H1 (cell line): ENCODE data around the gene NOL3. TPM values are rescaled to one million over a fixed set of nuclear protein-coding genes. Genes with fewer than 3 reads are reported as not detected.
A peak's percentile ranks its signal among the peaks of the same experiment; 100 is the strongest.

Experiments used
- CTCF ChIA-PET: fragments of 300-600 bp; sonication (Branson Sonifier 250); formaldehyde crosslinking; loops from one replicate; lab custom pipeline; 2021; ENCODE audit not compliant: partially characterized antibody; lab: Charles Lee
- POLR2A ChIA-PET: fragments of 300-600 bp; sonication (Branson Sonifier 250); formaldehyde crosslinking; loops from one replicate; lab custom pipeline; 2021; ENCODE audit warnings: inconsistent platforms; ENCODE audit not compliant: partially characterized antibody; lab: Charles Lee
- DNase-seq, 2 experiments: peaks; one replicate each; pipeline versions ENCODE4 v3.0.0 to v3.0.0-alpha.2; 2010 to 2022; ENCODE audit warnings: low spot score in 2 of 2, low read depth in 1 of 2, mixed read lengths in 1 of 2
- FAIRE-seq: peaks from 2 replicates; lab custom pipeline; 2011; peaks lifted over from hg19 to GRCh38; lab: Jason Lieb, UNC
- H2AFZ ChIP-seq: 2 replicates; pipeline ENCODE4 v1.8.1; 2012; ENCODE audit warnings: low read length, inconsistent platforms
- H2AK5ac ChIP-seq: 2 replicates; pipeline ENCODE4 v1.6.1; 2013; ENCODE audit warnings: low read depth, low read length
- H2BK120ac ChIP-seq: replicated peaks from 2 replicates; pipeline ENCODE3; 2013; ENCODE audit warnings: low read depth, low read length, inconsistent platforms
- H2BK12ac ChIP-seq: 2 replicates; pipeline ENCODE4 v1.6.1; 2013; ENCODE audit warnings: low read depth, low read length
- H2BK15ac ChIP-seq: 2 replicates; pipeline ENCODE4 v1.6.1; 2013; ENCODE audit warnings: low read length
- H2BK20ac ChIP-seq: 2 replicates; pipeline ENCODE4 v1.6.1; 2013; ENCODE audit warnings: low read length
- H2BK5ac ChIP-seq: 2 replicates; pipeline ENCODE4 v1.6.1; 2013; ENCODE audit warnings: low read depth, low read length
- H3K14ac ChIP-seq: 2 replicates; pipeline ENCODE4 v1.6.1; 2013; ENCODE audit warnings: inconsistent platforms; ENCODE audit not compliant: insufficient read length
- H3K18ac ChIP-seq: 2 replicates; pipeline ENCODE4 v1.6.1; 2013; ENCODE audit warnings: low read length; ENCODE audit errors: extremely low read depth
- H3K23ac ChIP-seq: 2 replicates; pipeline ENCODE4 v1.6.1; 2013; ENCODE audit warnings: inconsistent platforms; ENCODE audit not compliant: insufficient read length
- H3K23me2 ChIP-seq: 2 replicates; pipeline ENCODE4 v1.6.1; 2013; ENCODE audit warnings: low read depth, low read length
- H3K27ac ChIP-seq: 2 replicates; pipeline ENCODE4 v1.6.1; 2011; ENCODE audit warnings: low read depth, low read length, inconsistent platforms
- H3K27me3 ChIP-seq, 4 experiments: replicated peaks in 1 of 4; 1 replicate in 1 of 4; 2 replicates in 3 of 4; pipeline versions ENCODE4 v1.6.1 to v1.8.1; 2011 to 2013; ENCODE audit warnings: low read length in 3 of 4, mild to moderate bottlenecking in 3 of 4, inconsistent platforms in 2 of 4, mixed read lengths in 2 of 4, moderate library complexity in 1 of 4; ENCODE audit not compliant: control insufficient read depth in 3 of 4, insufficient read depth in 3 of 4; ENCODE audit errors: extremely low read depth in 1 of 4
- H3K36me3 ChIP-seq, 4 experiments: 2 replicates each; pipeline versions ENCODE4 v1.6.1 to v1.8.1; 2011 to 2013; ENCODE audit warnings: mild to moderate bottlenecking in 4 of 4, low read length in 3 of 4, moderate library complexity in 2 of 4, control low read depth in 1 of 4, inconsistent platforms in 1 of 4; ENCODE audit not compliant: insufficient read depth in 4 of 4, control insufficient read depth in 2 of 4
- H3K4ac ChIP-seq: replicated peaks from 2 replicates; pipeline ENCODE3; 2013; ENCODE audit warnings: low read length, low read depth, mixed read lengths, inconsistent platforms; ENCODE audit not compliant: insufficient read length
- H3K4me1 ChIP-seq, 4 experiments: replicated peaks in 1 of 4; 1 replicate in 1 of 4; 2 replicates in 3 of 4; pipeline versions ENCODE4 v1.6.1 to v1.8.1; 2011 to 2013; ENCODE audit warnings: low read length in 3 of 4, inconsistent platforms in 2 of 4, mixed read lengths in 1 of 4; ENCODE audit not compliant: insufficient read depth in 4 of 4, control insufficient read depth in 3 of 4
- H3K4me2 ChIP-seq, 2 experiments: 2 replicates each; pipeline versions ENCODE4 v1.6.1 to v1.8.1; 2011 to 2013; ENCODE audit warnings: low read depth in 2 of 2, low read length in 2 of 2, control low read depth in 1 of 2, inconsistent platforms in 1 of 2, mild to moderate bottlenecking in 1 of 2; ENCODE audit not compliant: insufficient read depth in 1 of 2
- H3K4me3 ChIP-seq, 4 experiments: fragments of 200-600, 300-600 bp in 1 of 4; sonication (generic), shearing (Covaris generic), sonication (Bioruptor Twin) in 1 of 4; 2 replicates each; pipeline versions ENCODE4 v1.5.1 to v1.8.1; 2011 to 2016; ENCODE audit warnings: low read length in 4 of 4, low read depth in 3 of 4, control low read depth in 2 of 4, inconsistent platforms in 2 of 4, mild to moderate bottlenecking in 2 of 4, mixed read lengths in 1 of 4, moderate library complexity in 1 of 4; ENCODE audit not compliant: insufficient read depth in 2 of 4; ENCODE audit errors: extremely low read depth in 1 of 4
- H3K56ac ChIP-seq: replicated peaks from 2 replicates; pipeline ENCODE3; 2013; ENCODE audit warnings: low read depth, mild to moderate bottlenecking, mixed read lengths, low read length, inconsistent platforms; ENCODE audit not compliant: insufficient read length
- H3K79me1 ChIP-seq: 2 replicates; pipeline ENCODE4 v1.6.1; 2013; ENCODE audit warnings: low read depth, low read length, control low read depth
- H3K79me2 ChIP-seq, 2 experiments: 2 replicates each; pipeline versions ENCODE4 v1.6.1 to v1.8.1; 2012 to 2013; ENCODE audit warnings: low read length in 2 of 2, mild to moderate bottlenecking in 2 of 2, inconsistent platforms in 1 of 2; ENCODE audit not compliant: insufficient read depth in 2 of 2, control insufficient read depth in 1 of 2
- H3K9ac ChIP-seq, 4 experiments: replicated peaks in 1 of 4; 1 replicate in 1 of 4; 2 replicates in 3 of 4; pipeline versions ENCODE4 v1.6.1 to v1.8.1; 2011 to 2013; ENCODE audit warnings: low read depth in 3 of 4, low read length in 3 of 4, control low read depth in 2 of 4, mild to moderate bottlenecking in 2 of 4, moderate library complexity in 2 of 4, inconsistent platforms in 1 of 4; ENCODE audit errors: extremely low read depth in 1 of 4
- H3K9me3 ChIP-seq, 2 experiments: 2 replicates each; pipeline versions ENCODE4 v1.6.1 to v1.8.1; 2012 to 2013; ENCODE audit warnings: mild to moderate bottlenecking in 2 of 2, moderate library complexity in 2 of 2, control low read depth in 1 of 2, inconsistent platforms in 1 of 2, low read depth in 1 of 2, low read length in 1 of 2, mixed read lengths in 1 of 2; ENCODE audit not compliant: insufficient read depth in 2 of 2
- H4K20me1 ChIP-seq, 2 experiments: replicated peaks in 1 of 2; 2 replicates each; pipeline versions ENCODE3 to v1.8.1; 2011 to 2013; ENCODE audit warnings: inconsistent platforms in 2 of 2, low read length in 2 of 2, mild to moderate bottlenecking in 1 of 2; ENCODE audit not compliant: insufficient read depth in 2 of 2, control insufficient read depth in 1 of 2
- H4K5ac ChIP-seq: 2 replicates; pipeline ENCODE4 v1.6.1; 2013; ENCODE audit warnings: low read length, low read depth, mixed read lengths, inconsistent platforms; ENCODE audit not compliant: insufficient read length
- H4K8ac ChIP-seq: 2 replicates; pipeline ENCODE4 v1.8.0; 2013; ENCODE audit warnings: mild to moderate bottlenecking, moderate library complexity, low read length, inconsistent platforms; ENCODE audit not compliant: insufficient read depth; ENCODE audit errors: extremely low read depth
- H4K91ac ChIP-seq: replicated peaks from 2 replicates; pipeline ENCODE3; 2013; ENCODE audit warnings: low read length, mixed read lengths, inconsistent platforms; ENCODE audit not compliant: insufficient read length
- CHD1 ChIP-seq: IDR thresholded peaks from 2 replicates; pipeline ENCODE4 v1.6.1; 2012; ENCODE audit warnings: low read depth, low read length, improper control_type of control experiment
- CREB1 ChIP-seq: IDR thresholded peaks from 2 replicates; pipeline ENCODE4 v1.6.1; 2012; ENCODE audit warnings: inconsistent platforms
- EGR1 ChIP-seq: IDR thresholded peaks from 2 replicates; pipeline ENCODE4 v1.6.1; 2011; ENCODE audit warnings: low read depth, low read length, borderline replicate concordance
- EP300 ChIP-seq, 2 experiments: IDR thresholded peaks; 1 replicate in 1 of 2; 2 replicates in 1 of 2; pipeline ENCODE4 v1.6.1; 2011 to 2012; ENCODE audit warnings: low read depth in 2 of 2, low read length in 2 of 2, mild to moderate bottlenecking in 2 of 2, borderline replicate concordance in 1 of 2, inconsistent platforms in 1 of 2, moderate library complexity in 1 of 2
- FOSL1 ChIP-seq: IDR thresholded peaks from 2 replicates; pipeline ENCODE4 v1.6.1; 2011; ENCODE audit warnings: mild to moderate bottlenecking, low read depth, low read length, moderate library complexity; ENCODE audit not compliant: insufficient read depth
- GTF2F1 ChIP-seq: IDR thresholded peaks from 2 replicates; pipeline ENCODE4 v1.6.1; 2012; ENCODE audit warnings: low read depth, low read length, improper control_type of control experiment, borderline replicate concordance
- JUND ChIP-seq: IDR thresholded peaks from 2 replicates; pipeline ENCODE4 v1.6.1; 2011; ENCODE audit warnings: mild to moderate bottlenecking, improper control_type of control experiment, low read length
- KDM1A ChIP-seq: fragments of 200-600, 300-600 bp; sonication (generic); IDR thresholded peaks from 2 replicates; pipeline ENCODE4 v1.7.1; 2016; ENCODE audit warnings: mild to moderate bottlenecking, low read length, borderline replicate concordance
- NRF1 ChIP-seq: IDR thresholded peaks from 2 replicates; pipeline ENCODE4 v1.6.1; 2011; ENCODE audit warnings: mild to moderate bottlenecking, low read depth, low read length, improper control_type of control experiment
- POLR2A ChIP-seq, 2 experiments: IDR thresholded peaks; 1 replicate in 1 of 2; 2 replicates in 1 of 2; pipeline ENCODE4 v1.6.1; 2011; ENCODE audit warnings: low read depth in 2 of 2, low read length in 2 of 2, mild to moderate bottlenecking in 2 of 2; ENCODE audit errors: control extremely low read depth in 1 of 2
- SP2 ChIP-seq: IDR thresholded peaks from 2 replicates; pipeline ENCODE4 v1.6.1; 2012; ENCODE audit warnings: mild to moderate bottlenecking, low read length, inconsistent platforms
- SUZ12 ChIP-seq: fragments of 200-600 bp; sonication (generic); IDR thresholded peaks from 2 replicates; pipeline ENCODE4 v1.6.1; 2012; ENCODE audit warnings: mild to moderate bottlenecking, inconsistent platforms, low read length, moderate library complexity, mixed read lengths
- WGBS, 2 experiments: shearing (Covaris generic) in 1 of 2; methylation state at CpG; one replicate each; pipeline versions ENCODE4 v1.1.6 to v1.1.7; 2013 to 2015; ENCODE audit warnings: low lambda C conversion rate in 2 of 2, mixed read lengths in 2 of 2, inconsistent platforms in 1 of 2, low coverage in 1 of 2, missing lambda C conversion rate in 1 of 2; ENCODE audit not compliant: insufficient replicate concordance in 2 of 2, insufficient coverage in 1 of 2, insufficient read length in 1 of 2; ENCODE audit errors: extremely low coverage in 1 of 2, missing lambda C conversion rate in 1 of 2; 5-methylcytosine and 5-hydroxymethylcytosine counted together
- polyA plus RNA-seq, 7 experiments: library from polyadenylated mRNA; depleted of rRNA in 3 of 7; stranded (reverse) in 5 of 7; unstranded in 2 of 7; fragments of >200 nt in 5 of 7; fragments of 200-250 nt in 2 of 7; gene quantifications; 1 replicate in 5 of 7; 2 replicates in 1 of 7; 4 replicates in 1 of 7; pipeline versions ENCODE4 v1.2.1 to v1.2.3, GENCODE V29; 2011 to 2013; ENCODE audit warnings: missing spikeins in 2 of 7, mixed read lengths in 2 of 7
- total RNA-seq: library from RNA; stranded (reverse); fragmentation: NEBNext Ultra II Directional; extraction: Animal tissue kit (Norgen Biotek cat#: 25700); gene quantifications from 2 replicates; pipeline ENCODE4 v1.2.1, GENCODE V29; 2021
- TF ChIP-seq, protein P1 (sequence below): IDR thresholded peaks from 2 replicates; pipeline ENCODE4 v1.6.1; 2011; ENCODE audit warnings: low read length, improper control_type of control experiment

Gene NOL3
- total and polyA plus RNA-seq, 2 of the 8 experiments (the other 6 are each of a cell fraction or from before 2014, with no cell fraction given), result 2.2 to 4.6 TPM

DNA sequence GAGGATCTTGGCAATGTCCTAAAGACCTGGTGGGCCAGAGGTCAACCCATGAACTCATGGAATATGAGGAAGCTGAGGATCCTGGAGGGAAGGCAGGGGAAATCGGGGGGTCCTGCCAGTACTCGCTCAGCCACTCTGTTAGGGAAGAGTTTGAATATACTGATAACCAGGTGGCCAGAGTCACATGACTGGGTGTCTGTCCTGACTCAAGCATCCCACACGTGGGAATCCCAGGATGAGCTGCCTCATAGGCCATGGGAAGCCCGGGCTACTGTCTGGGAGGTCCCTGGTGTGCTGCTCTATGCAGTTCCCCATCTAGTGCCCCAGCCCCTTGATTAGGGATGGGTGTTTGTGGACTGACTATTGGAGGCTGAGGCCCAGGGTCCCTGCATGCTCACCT, 18.0 kb downstream of the NOL3 start:
- FAIRE-seq (no peak), DNase-seq (no peak)
- Histone ChIP-seq H3K18ac (no peak overlapping the region), H3K4ac (no peak overlapping the region), H3K14ac (no peak overlapping the region), H3K79me1 (peaks cover 8% of the 10 kb centered on the region), H3K36me3 (no peaks in the 10 kb centered on the region; a peak in 1 of 8 replicates), H3K79me2 (peaks cover 8 to 13% of the 10 kb centered on the region in 2 experiments), H2BK12ac (no peak overlapping the region), H2BK5ac (no peak overlapping the region), H2BK15ac (no peak overlapping the region), H3K23ac (no peak overlapping the region), H3K9me3 (no peaks in the 10 kb centered on the region), H2AK5ac (no peak overlapping the region), H4K5ac (no peak overlapping the region), H3K27me3 (peaks cover 8 to 32% (median 19%) of the 10 kb centered on the region in 4 experiments), H2AFZ (no peak overlapping the region), H3K27ac (no peak overlapping the region), H2BK20ac (0 out of 2 replicates have a peak overlapping the region, but pooled peaks have one; percentile 34), H4K8ac (no peak overlapping the region), H3K9ac (no peak overlapping the region), H3K4me1 (peaks cover 0 to 16% (median 12%) of the 10 kb centered on the region in 4 experiments; a peak in 6 of 7 replicates), H4K20me1 (peaks cover 5 to 22% of the 10 kb centered on the region in 2 experiments), H3K4me3 (no peak overlapping the region), H3K23me2 (peaks cover 19% of the 10 kb centered on the region), H3K56ac (no peak overlapping the region), H3K4me2 (no peak overlapping the region), H2BK120ac (no peak overlapping the region), H4K91ac (no peak overlapping the region)
- POLR2A ChIA-PET, result interaction anchor here (0.9 kb wide), 2 partner anchors 37 to 58 kb away, joined by 3 read pairs; partner anchors contain the start of gene B3GNT9
- CTCF ChIA-PET, result interaction anchor here (1.1 to 9.3 kb wide), 6 partner anchors 12 to 756 kb away, joined by 3 to 151 read pairs (median 41); partner anchors contain the start of genes ELMO3, FBXL8, HSF4 and LCAT
- 82% methylated on average over 4 of the region's 4 CpGs; no CpG with 5 or more reads in 1 of the 2 experiments for WGBS, 2 experiments
- TF ChIP-seq GTF2F1 (no peak), KDM1A (no peak), CHD1 (no peak), EGR1 (no peak), SUZ12 (no peak), SP2 (no peak), EP300 (IDR thresholded peaks at IDR 0.05; ENCODE audit: borderline replicate concordance in 1 of 2, low read depth in 2 of 2, low read length in 2 of 2) (no peak), NRF1 (no peak), FOSL1 (no peak), JUND (no peak), POLR2A (IDR thresholded peaks at IDR 0.05; ENCODE audit: control extremely low read depth in 1 of 2, low read depth in 2 of 2, low read length in 2 of 2) (no peak), CREB1 (no peak)
- TF ChIP-seq, protein P1, sequence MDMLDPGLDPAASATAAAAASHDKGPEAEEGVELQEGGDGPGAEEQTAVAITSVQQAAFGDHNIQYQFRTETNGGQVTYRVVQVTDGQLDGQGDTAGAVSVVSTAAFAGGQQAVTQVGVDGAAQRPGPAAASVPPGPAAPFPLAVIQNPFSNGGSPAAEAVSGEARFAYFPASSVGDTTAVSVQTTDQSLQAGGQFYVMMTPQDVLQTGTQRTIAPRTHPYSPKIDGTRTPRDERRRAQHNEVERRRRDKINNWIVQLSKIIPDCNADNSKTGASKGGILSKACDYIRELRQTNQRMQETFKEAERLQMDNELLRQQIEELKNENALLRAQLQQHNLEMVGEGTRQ, result no peak
